ENCODE measurements around the gene LRRC4. TPM values are rescaled to one million over a fixed set of nuclear protein-coding genes. Genes with fewer than 3 reads are reported as not detected.

Gene LRRC4
- total and polyA plus RNA-seq, 7 donors = 0.39 to 5.0 (median 2.7) TPM

GRCh38 chr7:128022631-128023532, 8.4 kb downstream of the LRRC4 start:
- DNase-seq (no peak), ATAC-seq (peak; percentile 84 to 92 (median 88))
- peaks cover 6% of the 10 kb centered on the region for H3K4me1 ChIP-seq
- no peak overlapping the region for H3K27ac ChIP-seq
- 58 to 79% (median 59%) methylated on average over 6 of the region's 6 CpGs for WGBS, 3 donors
- H3K9me3 ChIP-seq = no peaks in the 10 kb centered on the region
- H3K4me3 ChIP-seq = no peak overlapping the region
- intact Hi-C loops (cut with DNase I) = no loop called here
- no peak for TF ChIP-seq CTCF (IDR thresholded peaks at IDR 0.05)
- H3K36me3 ChIP-seq (ENCODE audit: insufficient read depth in 1 of 2, low read depth in 1 of 2) = no peaks in the 10 kb centered on the region
- no peaks in the 10 kb centered on the region for H3K27me3 ChIP-seq (ENCODE audit: insufficient read depth in 3 of 3, low read length in 2 of 3)

GRCh38 chr7:128021366-128021765, 9.9 kb downstream of the LRRC4 start:
- ATAC-seq (no peak), DNase-seq (no peak)
- H3K27me3 ChIP-seq (ENCODE audit: insufficient read depth in 3 of 3, low read length in 2 of 3) = no peaks in the 10 kb centered on the region
- no peak overlapping the region for H3K4me3 ChIP-seq
- no peaks in the 10 kb centered on the region for H3K36me3 ChIP-seq (ENCODE audit: insufficient read depth in 1 of 2, low read depth in 1 of 2)
- H3K9me3 ChIP-seq = no peaks in the 10 kb centered on the region
- 83 to 86% (median 85%) methylated on average over 2 of the region's 2 CpGs for WGBS, 3 donors
- H3K4me1 ChIP-seq = peaks cover 6% of the 10 kb centered on the region
- H3K27ac ChIP-seq = no peak overlapping the region
- intact Hi-C loops (cut with DNase I) = no loop called here
- no peak for TF ChIP-seq CTCF (IDR thresholded peaks at IDR 0.05)

- Histone ChIP-seq H3K4me1 (peaks cover 6% of the 10 kb centered on the region), H3K27me3 (ENCODE audit: insufficient read depth in 3 of 3, low read length in 2 of 3) (no peaks in the 10 kb centered on the region), H3K27ac (no peak overlapping the region), H3K4me3 (no peak overlapping the region), H3K9me3 (no peaks in the 10 kb centered on the region), H3K36me3 (ENCODE audit: insufficient read depth in 1 of 2, low read depth in 1 of 2) (no peaks in the 10 kb centered on the region)
- 89 to 95% (median 92%) methylated on average over 6 of the region's 6 CpGs for WGBS, 3 donors
- ATAC-seq = no peak
- TF ChIP-seq CTCF (IDR thresholded peaks at IDR 0.05) = no peak
- intact Hi-C loops (cut with DNase I) = loop anchor here in 1 of 2 donors (1.0 kb wide), 1 partner anchor 30 kb away; no protein-coding TSS in a partner anchor
- DNase-seq = no peak
These were observed 11.1 kb downstream of the LRRC4 start for GRCh38 chr7:128020159-128020558.

GRCh38 chr7:128019288-128019687, 11.9 kb downstream of the LRRC4 start:
- H3K4me3 ChIP-seq = no peak overlapping the region
- WGBS, 3 donors = 94 to 96% (median 95%) methylated on average over 3 of the region's 3 CpGs
- no peaks in the 10 kb centered on the region for H3K27me3 ChIP-seq (ENCODE audit: insufficient read depth in 3 of 3, low read length in 2 of 3)
- H3K4me1 ChIP-seq = peaks cover 6% of the 10 kb centered on the region
- H3K9me3 ChIP-seq = no peaks in the 10 kb centered on the region
- no peak overlapping the region for H3K27ac ChIP-seq
- no peak for DNase-seq
- no peaks in the 10 kb centered on the region for H3K36me3 ChIP-seq (ENCODE audit: insufficient read depth in 1 of 2, low read depth in 1 of 2)
- no peak for TF ChIP-seq CTCF (IDR thresholded peaks at IDR 0.05)
- intact Hi-C loops (cut with DNase I) = no loop called here
- no peak for ATAC-seq

Data from psoas muscle (tissue), 8 donors.